CD4-positive, alpha-beta T cell treated with Interleukin-17A for 1 hour (primary cell): ENCODE data around the gene PDZK1IP1.
A peak's percentile ranks its signal among the peaks of the same experiment; 100 is the strongest.
"Not testable (repeated sequence)": the region's sequence is repeated elsewhere in the genome, so short reads cannot be mapped to it uniquely, and the experiment has no call there.

ENCODE experiments used
- DNase-seq: peaks from one replicate; pipeline ENCODE4 v3.0.0-alpha.2; 2020

The PDZK1IP1 gene

GRCh38 chr1:47195981-47196380 is 6.1 kb upstream of the PDZK1IP1 start:
- not testable (repeated sequence) for DNase-seq

GRCh38 chr1:47194311-47194710 is 4.5 kb upstream of the PDZK1IP1 start:
- no peak for DNase-seq

- not testable (repeated sequence) for DNase-seq
Observed at GRCh38 chr1:47193496-47193895, 3.7 kb upstream of the PDZK1IP1 start.

GRCh38 chr1:47192458-47193384 is 2.9 kb upstream of the PDZK1IP1 start:
- DNase-seq: peak; percentile 67

- DNase-seq: no peak
Observed at GRCh38 chr1:47191940-47192457, 2.2 kb upstream of the PDZK1IP1 start.

- DNase-seq: no peak
Observed at GRCh38 chr1:47190857-47191256, 1.0 kb upstream of the PDZK1IP1 start.

GRCh38 chr1:47190509-47190855 is 646 bp upstream of the PDZK1IP1 start:
- DNase-seq: no peak

- no peak for DNase-seq
Observed at GRCh38 chr1:47188791-47189785, 748 bp downstream of the PDZK1IP1 start.

- DNase-seq: no peak
Observed at GRCh38 chr1:47187926-47188250, 1.9 kb downstream of the PDZK1IP1 start.

- DNase-seq: no peak
Observed at GRCh38 chr1:47187231-47187925, 2.5 kb downstream of the PDZK1IP1 start.

GRCh38 chr1:47186267-47187185 is 3.3 kb downstream of the PDZK1IP1 start:
- no peak for DNase-seq

GRCh38 chr1:47184822-47185677 is 4.8 kb downstream of the PDZK1IP1 start:
- DNase-seq: no peak

GRCh38 chr1:47184090-47184821 is 5.6 kb downstream of the PDZK1IP1 start:
- no peak for DNase-seq

- DNase-seq: no peak
Observed at GRCh38 chr1:47183308-47184089, 6.3 kb downstream of the PDZK1IP1 start.

- no peak for DNase-seq
Observed at GRCh38 chr1:47182676-47183235, 7.1 kb downstream of the PDZK1IP1 start.

GRCh38 chr1:47181955-47182675 is 7.7 kb downstream of the PDZK1IP1 start:
- no peak for DNase-seq

GRCh38 chr1:47181095-47181954 is 8.5 kb downstream of the PDZK1IP1 start:
- DNase-seq: no peak
